Kidney (tissue), 14 donors: Measurements from ENCODE around the gene ATG10. TPM values are rescaled to one million over a fixed set of nuclear protein-coding genes. Genes with fewer than 3 reads are reported as not detected.

Experiments
- DNase-seq, 5 donors: peaks; one replicate each; pipeline ENCODE4 v3.0.0-alpha.2; 2013 to 2020
- FAIRE-seq: peaks from 2 replicates; lab custom pipeline; 2012; peaks lifted over from hg19 to GRCh38; lab: Jason Lieb, UNC
- H3K27ac ChIP-seq, 2 donors: one replicate each; pipeline ENCODE4 v1.7.0; 2013; ENCODE audit warnings: low read depth in 2 of 2, low read length in 2 of 2, inconsistent platforms in 1 of 2
- H3K27me3 ChIP-seq: one replicate; pipeline ENCODE4 v1.7.1; 2013; ENCODE audit warnings: low read length, inconsistent platforms; ENCODE audit not compliant: control insufficient read depth, insufficient read depth
- H3K36me3 ChIP-seq, 3 donors: one replicate each; pipeline versions ENCODE4 v1.7.0 to v1.7.1; 2013; ENCODE audit warnings: low read length in 3 of 3, control low read depth in 1 of 3, inconsistent platforms in 1 of 3; ENCODE audit not compliant: insufficient read depth in 3 of 3, control insufficient read depth in 2 of 3
- H3K4me1 ChIP-seq, 3 donors: one replicate each; pipeline versions ENCODE4 v1.7.0 to v1.7.1; 2013; ENCODE audit warnings: low read length in 3 of 3, inconsistent platforms in 1 of 3, low read depth in 1 of 3; ENCODE audit not compliant: control insufficient read depth in 2 of 3, insufficient read depth in 2 of 3
- H3K4me3 ChIP-seq, 3 donors: one replicate each; pipeline versions ENCODE4 v1.7.0 to v1.8.1; 2013; ENCODE audit warnings: low read length in 3 of 3, control low read depth in 1 of 3, inconsistent platforms in 1 of 3
- H3K9ac ChIP-seq, 3 donors: one replicate each; pipeline versions ENCODE4 v1.7.0 to v1.7.1; 2013; ENCODE audit warnings: low read length in 3 of 3, control low read depth in 1 of 3, inconsistent platforms in 1 of 3
- H3K9me3 ChIP-seq, 3 donors: one replicate each; pipeline versions ENCODE4 v1.7.0 to v1.7.1; 2013; ENCODE audit warnings: low read length in 3 of 3, control low read depth in 1 of 3, inconsistent platforms in 1 of 3; ENCODE audit not compliant: control insufficient read depth in 2 of 3, insufficient read depth in 1 of 3
- CTCF ChIP-seq: IDR thresholded peaks from 3 replicates; pipeline ENCODE4 v1.5.1; 2012; ENCODE audit warnings: mild to moderate bottlenecking, moderate library complexity, borderline replicate concordance; ENCODE audit not compliant: insufficient read depth; ENCODE audit errors: extremely low read depth
- intact Hi-C: fragments of 100-400 bp; cut with DNase I; formaldehyde crosslinking; loops from one replicate; pipeline ENCODE4 v1.11.1; 2022
- polyA plus RNA-seq: library from polyadenylated mRNA; stranded (reverse); fragments of 350-450 nt; fragmentation: Illumina TruSeq; extraction: RNeasy Lipid Tissue Mini Kit (QIAGEN cat#74804); gene quantifications from one replicate; pipeline ENCODE4 v1.2.3, GENCODE V29; 2014; ENCODE audit warnings: low read depth, low replicate concordance; ENCODE audit not compliant: insufficient read depth
- total RNA-seq: library from RNA; stranded (reverse); fragmentation: NEBNext Ultra II Directional; extraction: Animal tissue kit (Norgen Biotek cat#: 25700); gene quantifications from one replicate; pipeline ENCODE4 v1.2.1, GENCODE V29; 2021
- donor health status: control.
- donor health status: control.
- donor health status: control.
- donor health status: control.
- donor health status: control.
- donor health status: DM: yes; HTN: yes; CAD: no.
- donor health status: Normal renal cell carcinoma (clear cell type).

Gene ATG10
- total and polyA plus RNA-seq, 2 donors from 2014 or later, result 8.6 to 8.7 TPM

- no peaks in the 10 kb centered on the region for H3K9me3 ChIP-seq
- no peak overlapping the region for H3K9ac ChIP-seq
- no peaks in the 10 kb centered on the region for H3K36me3 ChIP-seq
- H3K27ac ChIP-seq, result no peak overlapping the region
- no peaks in the 10 kb centered on the region for H3K4me1 ChIP-seq
- intact Hi-C loops, result no loop called here
- no peaks in the 10 kb centered on the region for H3K27me3 ChIP-seq
- no peak for FAIRE-seq
- DNase-seq, result no peak
- no peak overlapping the region for H3K4me3 ChIP-seq
- no peak for TF ChIP-seq CTCF
Observed at GRCh38 chr5:82018462-82018861, 46.6 kb downstream of the ATG10 start.

GRCh38 chr5:82019342-82020138 is 47.7 kb downstream of the ATG10 start:
- H3K27me3 ChIP-seq, result no peaks in the 10 kb centered on the region
- H3K36me3 ChIP-seq, result no peaks in the 10 kb centered on the region
- H3K4me3 ChIP-seq, result no peak overlapping the region
- DNase-seq, result no peak
- H3K9me3 ChIP-seq, result no peaks in the 10 kb centered on the region
- H3K4me1 ChIP-seq, result no peaks in the 10 kb centered on the region
- H3K27ac ChIP-seq, result no peak overlapping the region
- FAIRE-seq, result no peak
- no peak for TF ChIP-seq CTCF
- no peak overlapping the region for H3K9ac ChIP-seq
- intact Hi-C loops, result no loop called here

- TF ChIP-seq CTCF, result no peak
- no peak for DNase-seq
- no peaks in the 10 kb centered on the region for H3K9me3 ChIP-seq
- no peak for FAIRE-seq
- no peaks in the 10 kb centered on the region for H3K4me1 ChIP-seq
- H3K27me3 ChIP-seq, result no peaks in the 10 kb centered on the region
- intact Hi-C loops, result no loop called here
- H3K9ac ChIP-seq, result no peak overlapping the region
- H3K4me3 ChIP-seq, result no peak overlapping the region
- no peaks in the 10 kb centered on the region for H3K36me3 ChIP-seq
- no peak overlapping the region for H3K27ac ChIP-seq
Observed at GRCh38 chr5:82022499-82022898, 50.7 kb downstream of the ATG10 start.
